ENCODE data around the gene JARID2.
"Not testable (repeated sequence)": the region's sequence is repeated elsewhere in the genome, so short reads cannot be mapped to it uniquely, and the experiment has no call there.

Gene JARID2

GRCh38 chr6:15290962-15291704 is 45.3 kb downstream of the JARID2 start:
- DNase-seq = no peak

DNA sequence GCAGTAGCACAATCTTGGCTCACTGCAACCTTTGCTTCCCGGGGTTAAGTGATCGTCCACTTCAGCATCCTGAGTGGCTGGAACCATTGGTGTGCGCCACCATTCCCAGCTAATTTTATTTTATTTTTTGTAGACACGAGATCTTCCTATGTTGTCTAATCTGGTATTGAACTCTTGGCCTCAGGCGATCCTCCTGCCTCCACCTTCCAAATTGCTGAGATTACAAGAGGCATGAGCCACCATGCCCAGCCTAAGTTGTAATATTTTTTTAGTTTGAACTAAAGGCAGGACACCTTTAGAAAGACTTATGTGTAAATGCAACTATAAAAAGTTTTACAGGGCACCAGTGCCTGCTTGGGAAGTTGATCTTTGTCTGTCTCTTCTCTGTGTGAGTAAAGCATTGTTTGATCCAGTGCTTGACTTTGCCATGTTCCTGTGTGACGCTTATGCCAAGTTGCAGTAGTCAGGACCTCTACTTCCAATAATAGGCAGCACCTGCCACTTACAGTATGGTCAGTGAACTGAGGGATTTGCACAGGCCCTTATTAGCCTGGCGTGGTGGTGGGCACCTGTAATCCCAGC is 46.9 kb downstream of the JARID2 start:
- DNase-seq = no peak

- no peak for DNase-seq
Observed at GRCh38 chr6:15293674-15294073, 47.8 kb downstream of the JARID2 start.

DNA sequence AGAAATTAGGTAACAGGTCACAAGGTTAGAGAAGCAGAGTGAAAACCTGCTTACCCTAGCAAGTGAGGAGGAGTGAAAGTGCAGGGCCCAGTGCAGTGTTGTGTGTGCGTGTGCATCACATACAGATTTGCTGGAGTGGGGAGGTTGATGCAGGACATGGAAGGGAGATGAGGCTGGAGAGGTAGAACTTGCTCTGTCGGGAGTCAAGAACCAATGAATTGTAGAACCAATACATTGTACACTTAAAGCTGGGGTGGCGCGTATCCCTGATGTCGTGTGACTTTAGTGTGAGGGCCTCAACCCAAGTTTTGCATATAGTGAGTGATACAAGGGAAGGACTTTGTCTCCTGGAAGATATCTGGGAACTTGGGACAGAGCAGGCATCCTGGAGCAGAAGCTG is 48.6 kb downstream of the JARID2 start:
- no peak for DNase-seq

GRCh38 chr6:15296249-15296648 is 50.4 kb downstream of the JARID2 start:
- DNase-seq = no peak

GRCh38 chr6:15296735-15297134 is 50.9 kb downstream of the JARID2 start:
- no peak for DNase-seq

DNA sequence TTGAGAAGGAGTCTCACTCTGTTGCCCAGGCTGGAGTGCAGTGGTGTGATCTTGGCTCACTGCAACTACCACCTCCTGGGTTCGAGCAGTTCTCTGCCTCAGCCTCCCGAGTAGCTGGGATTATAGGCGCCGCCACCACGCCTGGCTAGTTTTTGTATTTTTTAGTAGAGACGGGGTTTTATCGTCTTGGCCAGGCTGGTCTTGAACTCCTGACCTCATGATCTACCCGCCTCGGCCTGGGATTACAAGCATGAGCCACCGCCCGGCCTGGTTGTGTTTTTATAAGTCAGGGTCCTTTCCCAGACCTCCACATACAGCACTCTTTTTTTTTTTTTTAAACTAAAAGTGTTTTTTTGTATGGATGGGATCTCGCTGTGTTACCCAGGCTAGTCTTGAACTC is 51.3 kb downstream of the JARID2 start:
- DNase-seq = not testable (repeated sequence)

GRCh38 chr6:15297895-15298590 is 52.2 kb downstream of the JARID2 start:
- DNase-seq = no peak

GRCh38 chr6:15299430-15300131 is 53.7 kb downstream of the JARID2 start:
- DNase-seq = no peak

DNA sequence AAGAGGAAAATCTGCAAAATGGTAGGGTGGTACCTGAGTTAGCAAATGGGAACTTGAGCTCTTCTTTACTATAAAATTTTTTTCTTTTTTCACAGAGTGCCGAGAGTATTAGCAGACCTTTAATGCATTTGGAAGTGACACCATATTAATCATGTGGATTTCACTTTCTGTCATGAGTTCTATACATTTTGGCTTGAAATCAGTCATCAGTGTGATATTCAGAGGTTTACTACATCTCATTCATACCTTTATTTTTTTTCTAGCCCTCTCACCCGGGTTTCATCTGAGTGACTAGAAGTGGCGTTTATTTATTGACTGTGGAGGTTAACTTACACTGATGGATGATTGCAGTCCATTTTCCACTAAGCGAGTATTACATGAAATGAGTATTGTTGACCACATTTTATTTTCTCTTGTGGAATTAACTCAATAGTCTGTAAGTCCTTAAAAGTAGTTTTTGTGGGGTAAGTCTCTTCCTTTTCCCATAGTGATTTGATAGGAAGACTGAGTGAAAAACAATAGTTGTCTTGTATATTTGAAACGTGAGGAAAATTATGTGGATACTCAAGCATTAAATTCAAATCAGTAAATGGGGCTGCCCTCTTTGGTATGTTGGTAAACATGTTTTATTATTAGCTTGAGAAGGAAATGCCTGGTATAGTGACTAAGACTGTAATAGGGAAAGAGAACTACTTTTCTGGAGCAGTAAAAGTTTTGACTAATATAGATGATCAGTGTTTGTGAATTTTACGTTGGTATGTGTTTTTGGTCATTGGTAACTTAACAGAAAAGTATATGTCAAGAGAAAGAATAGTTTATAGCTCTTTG is 55.5 kb downstream of the JARID2 start:
- no peak for DNase-seq

GRCh38 chr6:15303162-15303919 is 57.5 kb downstream of the JARID2 start:
- no peak for DNase-seq

DNA sequence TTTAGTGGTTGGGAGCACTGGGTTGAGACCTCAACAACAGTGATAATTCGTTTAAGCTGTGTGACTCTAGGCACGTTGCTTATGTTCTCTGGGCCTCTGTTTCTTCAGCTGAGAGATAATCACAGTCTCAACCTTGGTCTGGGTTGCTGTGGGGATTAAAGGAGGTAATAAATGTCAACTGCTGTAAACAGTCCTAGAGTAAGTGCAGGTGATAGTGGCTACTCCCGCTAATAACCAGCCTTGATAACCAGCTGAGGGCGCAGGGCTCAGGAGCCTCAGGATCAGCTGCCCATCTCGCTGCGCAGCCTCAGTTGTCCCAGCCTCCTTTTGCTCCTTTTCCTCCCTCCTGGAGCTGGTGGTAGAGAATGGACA is 58.0 kb downstream of the JARID2 start:
- no peak for DNase-seq

DNA sequence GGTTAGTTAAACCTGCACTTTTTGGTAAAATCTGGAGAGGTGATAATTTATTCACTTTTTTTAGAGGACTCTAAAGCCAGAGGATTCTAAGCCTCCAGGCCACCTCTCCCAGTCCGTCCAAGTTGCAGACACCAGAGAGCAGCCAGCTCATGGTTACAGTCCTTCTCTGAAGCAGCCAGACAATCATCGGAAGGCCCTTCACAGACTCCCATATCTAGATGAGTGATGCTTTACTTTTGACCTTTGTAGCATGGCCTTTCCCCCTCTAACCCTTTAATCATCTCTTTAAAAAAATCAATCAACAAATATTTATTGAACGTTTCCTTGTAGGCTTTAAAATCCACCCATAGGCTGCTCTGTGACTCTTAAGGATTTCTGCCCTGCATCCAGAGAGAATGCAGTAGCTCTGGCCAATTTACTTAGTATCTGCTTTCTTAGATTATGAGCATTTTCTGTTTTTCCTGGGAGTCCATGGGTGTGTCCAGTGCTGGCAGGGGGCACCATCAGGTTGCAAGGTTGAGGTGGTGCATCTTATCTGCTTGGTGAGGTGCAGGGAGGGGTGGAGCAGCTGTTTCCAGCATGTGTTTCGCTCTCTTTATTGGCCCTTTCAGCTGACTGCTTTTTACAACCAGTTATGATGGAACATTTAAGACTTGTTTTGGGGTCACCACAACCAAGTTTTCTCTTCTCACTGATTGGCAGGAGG is 58.6 kb downstream of the JARID2 start:
- DNase-seq = no peak

DNA sequence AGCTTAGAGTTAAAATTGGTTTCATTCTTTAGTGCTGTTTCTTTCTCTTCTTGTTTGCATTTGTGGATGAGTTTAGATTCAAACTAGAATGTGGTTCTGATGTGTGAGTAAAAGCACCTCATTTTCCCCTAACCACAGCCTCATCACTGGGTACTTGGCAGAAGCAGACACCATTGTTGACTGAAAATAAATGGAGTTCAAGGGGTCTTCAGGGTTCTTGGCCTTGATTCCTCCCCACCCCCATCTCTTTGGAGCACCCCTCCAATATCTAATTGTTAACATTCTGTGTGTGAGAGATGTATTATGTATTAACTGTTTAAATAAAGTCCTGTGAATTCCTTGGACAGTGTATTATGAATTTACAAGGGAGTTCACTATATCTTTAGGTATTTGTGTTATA is 59.6 kb downstream of the JARID2 start:
- no peak for DNase-seq

GRCh38 chr6:15305909-15306308 is 60.0 kb downstream of the JARID2 start:
- DNase-seq = no peak

DNA sequence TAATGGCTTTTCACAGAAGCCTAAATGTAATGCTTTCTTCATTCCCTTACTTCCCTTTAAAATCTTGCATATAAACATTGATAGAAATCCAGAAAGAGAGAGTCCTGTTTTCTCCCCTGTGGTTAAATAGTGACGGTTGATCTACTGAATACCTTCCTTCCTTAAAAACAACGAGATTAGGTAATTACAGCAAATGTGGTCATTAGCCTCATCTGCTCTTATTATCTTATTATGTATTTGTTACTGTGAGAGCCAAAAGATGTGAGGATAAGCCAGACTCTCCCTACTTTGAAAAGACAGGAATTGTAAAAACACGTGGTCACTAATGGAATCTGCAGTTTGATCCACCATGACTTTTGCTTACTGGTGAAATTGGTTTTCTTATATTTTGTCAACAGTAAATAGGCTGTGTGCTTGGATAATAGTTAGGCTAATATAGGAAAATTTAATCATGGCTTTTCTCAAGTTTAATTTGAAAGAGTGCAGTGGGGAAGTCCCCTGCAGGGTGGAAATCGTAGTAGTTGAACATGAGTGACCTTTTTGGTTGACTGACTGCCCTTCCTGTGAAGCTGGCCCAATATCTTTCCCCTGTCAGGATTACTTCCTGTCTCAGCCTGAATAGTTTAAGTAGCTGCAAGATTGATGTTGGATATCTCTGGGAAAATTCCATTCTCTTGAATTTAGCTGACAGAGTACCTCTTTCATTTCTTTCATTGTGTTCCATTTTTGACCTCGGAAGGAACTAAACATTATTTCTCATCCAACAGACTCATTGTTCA is 62.8 kb downstream of the JARID2 start:
- no peak for DNase-seq

DNA sequence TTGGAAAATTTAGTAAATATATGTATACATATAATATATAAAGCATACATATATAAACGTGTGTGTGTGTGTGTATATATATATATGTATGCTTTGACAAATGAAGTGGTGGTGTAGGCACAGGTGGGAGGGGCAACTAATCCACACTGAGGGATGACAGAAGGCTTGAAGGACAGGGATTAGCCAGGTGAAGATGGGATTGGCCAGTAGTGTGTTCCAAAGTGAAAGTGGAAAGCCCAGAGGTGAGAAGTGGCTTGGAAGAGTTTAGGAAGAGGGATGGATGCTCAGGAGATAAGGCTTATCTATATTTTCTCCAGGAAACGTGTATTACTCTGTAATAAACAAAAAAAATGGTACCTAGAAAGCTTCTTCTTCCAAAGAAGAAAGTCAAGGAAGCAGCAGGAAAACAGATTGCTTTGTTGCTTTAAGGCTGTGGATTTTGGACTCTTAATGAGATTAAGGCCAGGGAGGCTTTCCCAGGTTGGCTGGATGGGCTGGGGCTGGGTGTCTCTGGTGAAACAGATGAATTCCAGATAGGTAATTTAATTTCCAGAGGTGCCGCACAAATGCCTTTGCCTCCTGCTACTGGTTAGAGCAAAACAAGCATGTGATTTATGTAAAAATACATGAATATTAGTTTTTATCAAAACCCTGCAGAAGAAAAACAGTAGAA is 63.9 kb downstream of the JARID2 start:
- DNase-seq = no peak

DNA sequence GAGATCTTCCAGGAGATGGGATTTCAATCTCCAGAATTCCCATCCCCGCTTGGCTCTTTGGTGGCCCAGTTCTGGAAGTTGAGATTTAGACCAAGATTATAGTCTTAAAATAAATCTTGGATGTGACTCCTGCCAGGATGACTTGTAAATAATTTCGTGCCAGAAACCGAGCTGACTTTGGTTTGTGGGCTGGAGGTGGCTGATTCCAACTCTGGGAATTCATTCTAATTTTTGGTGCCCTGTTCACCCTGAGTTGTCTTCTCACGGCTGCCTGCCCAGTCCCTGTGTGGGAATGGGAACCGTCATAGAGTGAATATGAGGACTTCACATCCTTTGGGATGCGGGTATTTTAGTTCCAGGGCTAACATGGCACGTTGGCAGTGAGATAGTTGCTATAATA is 64.8 kb downstream of the JARID2 start:
- no peak for DNase-seq

DNA sequence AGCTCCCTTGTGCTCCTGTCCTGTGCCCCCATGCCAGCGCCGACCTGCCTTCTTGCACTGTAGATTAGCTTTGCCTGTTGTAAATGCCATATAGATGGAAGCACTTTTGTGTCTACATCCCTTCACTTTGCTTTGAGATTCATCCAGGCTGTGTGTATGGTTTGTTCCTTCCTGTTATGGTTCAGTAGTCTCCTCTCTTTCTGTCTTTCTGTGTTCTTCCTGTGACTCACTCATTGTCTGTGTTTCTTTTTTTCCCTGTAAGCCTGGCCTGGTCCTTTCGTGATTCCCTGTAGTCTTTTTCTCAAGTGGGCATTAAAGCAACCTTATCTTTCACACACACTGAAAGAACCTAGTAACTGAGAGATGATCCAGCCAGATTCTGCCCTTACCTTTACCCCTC is 66.6 kb downstream of the JARID2 start:
- no peak for DNase-seq

DNA sequence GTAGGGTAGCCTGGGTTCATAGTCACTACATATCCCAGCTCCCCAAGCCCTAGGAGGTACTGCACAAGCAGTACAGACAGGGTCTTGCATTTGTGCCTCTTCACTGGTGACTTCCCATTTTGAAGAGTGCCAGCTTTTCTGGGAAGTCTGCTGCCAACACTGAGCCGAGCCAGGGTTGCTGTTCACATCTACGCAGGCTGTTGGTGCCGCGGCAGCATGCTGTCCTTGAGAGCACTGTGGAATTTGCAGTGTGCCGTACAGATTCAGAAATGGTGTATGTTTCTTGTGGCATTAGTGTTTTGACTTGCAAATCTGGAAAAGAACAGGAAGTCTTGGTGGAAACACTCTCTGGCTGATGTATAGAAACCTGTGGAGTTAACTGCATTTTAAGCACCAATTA is 67.5 kb downstream of the JARID2 start:
- DNase-seq = no peak

Measured in stimulated activated CD4-positive, alpha-beta T cell treated with anti-CD3 and anti-CD28 coated beads, Interleukin-4, amount 100 ng/mL, for 1 hour (primary cell).